K562 (cell line): ENCODE results near the gene CDK14.

Experiments used
- ADNP ChIP-seq: fragments of 200-800 bp; sonication (Bioruptor generic); IDR thresholded peaks from 2 replicates; pipeline ENCODE4 v1.6.1; 2016; ENCODE audit warnings: missing genetic modification characterization, missing compliant biosample characterization
- CUX1 ChIP-seq: fragments of 200-800 bp; sonication (Bioruptor generic); IDR thresholded peaks from 2 replicates; pipeline ENCODE4 v1.6.1; 2016; ENCODE audit warnings: missing genetic modification characterization, missing compliant biosample characterization
- FOXA1 ChIP-seq: fragments of 450-650 bp; IDR thresholded peaks from 2 replicates; pipeline ENCODE4 v1.6.1; 2016; ENCODE audit warnings: mild to moderate bottlenecking, borderline replicate concordance
- JUND ChIP-seq, 2 experiments: IDR thresholded peaks; 2 replicates in 1 of 2; 3 replicates in 1 of 2; pipeline ENCODE4 v1.6.1; 2011; ENCODE audit warnings: borderline replicate concordance in 2 of 2, low read depth in 2 of 2, low read length in 2 of 2, improper control_type of control experiment in 1 of 2, missing biosample characterization in 1 of 2, missing genetic modification characterization in 1 of 2, missing genetic modification reagents in 1 of 2
- RAD21 ChIP-seq, 2 experiments: fragments of 250-450 bp in 1 of 2; fragments of 450-650 bp in 1 of 2; sonication (Bioruptor Pico) in 1 of 2; formaldehyde crosslinking in 1 of 2; IDR thresholded peaks in 1 of 2; conservative IDR thresholded peaks in 1 of 2; 2 replicates each; pipeline versions ENCODE4 v1.4.0 to v1.8.0; 2020 to 2022; ENCODE audit warnings: mild to moderate bottlenecking in 2 of 2, moderate library complexity in 1 of 2
- ZNF740 ChIP-seq, 3 experiments: fragments of 200-800 bp in 1 of 3; sonication (Bioruptor generic) in 1 of 3; sonication (generic) in 1 of 3; formaldehyde crosslinking in 1 of 3; IDR thresholded peaks; 2 replicates each; pipeline versions ENCODE4 v1.6.1 to v1.8.0; 2016 to 2022; ENCODE audit warnings: mild to moderate bottlenecking in 2 of 3, missing compliant biosample characterization in 2 of 3, missing genetic modification characterization in 2 of 3, missing genetic modification reagents in 1 of 3

- TF ChIP-seq FOXA1: no peak
- no peak for TF ChIP-seq JUND (IDR thresholded peaks at IDR 0.05; ENCODE audit: borderline replicate concordance, low read depth, low read length)
- TF ChIP-seq JUND (tag; IDR thresholded peaks at IDR 0.05; ENCODE audit: borderline replicate concordance, low read depth, low read length): no peak
- TF ChIP-seq RAD21 (CRISPR knock-in tag; conservative IDR thresholded peaks at IDR 0.05 in 1 of 2, IDR thresholded peaks at IDR 0.05 in 1 of 2): no peak
- no peak for TF ChIP-seq ADNP (tag)
- TF ChIP-seq ZNF740 (CRISPR knock-in tag; IDR thresholded peaks at IDR 0.05): no peak
- no peak for TF ChIP-seq ZNF740 (tag; IDR thresholded peaks at IDR 0.05)
- TF ChIP-seq CUX1: no peak
Observed at GRCh38 chr7:90951229-90951628, 355.1 kb downstream of the CDK14 start.
